GM19452 (cell line): ENCODE measurements around the gene NDUFB1.

Source experiments
- ATAC-seq: cut with Tn5 transposase; IDR thresholded peaks from one replicate; pipeline ENCODE4 v1.9.1; 2021; ENCODE audit not compliant: unreplicated experiment

NDUFB1 gene

GRCh38 chr14:92099802-92100201 is 21.7 kb downstream of the NDUFB1 start:
- ATAC-seq: no peak

- ATAC-seq: no peak
Observed at GRCh38 chr14:92093320-92093719, 28.2 kb downstream of the NDUFB1 start.

- no peak for ATAC-seq
Observed at GRCh38 chr14:92088494-92088893, 33.0 kb downstream of the NDUFB1 start.

- ATAC-seq: no peak
Observed at GRCh38 chr14:92074555-92074954, 47.0 kb downstream of the NDUFB1 start.
